Tibial nerve (tissue), 4 donors: ENCODE data around the gene GORASP2. TPM values are rescaled to one million over a fixed set of nuclear protein-coding genes. Genes with fewer than 3 reads are reported as not detected.

Source experiments
- DNase-seq, 2 donors: peaks; one replicate each; pipeline ENCODE4 v3.0.0-alpha.2; 2019; ENCODE audit warnings: low spot score in 2 of 2
- H3K27ac ChIP-seq, 4 donors: fragments of 200-600 bp; sonication (generic) in 3 of 4; one replicate each; pipeline ENCODE4 v1.5.1; 2017 to 2019; ENCODE audit warnings: mild to moderate bottlenecking in 1 of 4
- H3K27me3 ChIP-seq, 2 donors: fragments of 200-600 bp; sonication (generic) in 1 of 2; one replicate each; pipeline versions ENCODE4 v1.5.1 to v1.6.0; 2017 to 2019
- H3K36me3 ChIP-seq, 3 donors: fragments of 200-600 bp; sonication (generic); one replicate each; pipeline ENCODE4 v1.5.1; 2018 to 2019
- H3K4me1 ChIP-seq, 4 donors: fragments of 200-600 bp; sonication (generic) in 3 of 4; one replicate each; pipeline ENCODE4 v1.5.1; 2017 to 2019
- H3K4me3 ChIP-seq, 4 donors: fragments of 200-600 bp; sonication (generic) in 3 of 4; one replicate each; pipeline ENCODE4 v1.5.1; 2017 to 2019; ENCODE audit warnings: mild to moderate bottlenecking in 1 of 4, moderate library complexity in 1 of 4
- H3K9me3 ChIP-seq, 4 donors: fragments of 200-600 bp; sonication (generic) in 3 of 4; one replicate each; pipeline ENCODE4 v1.5.1; 2017 to 2019
- EP300 ChIP-seq, 2 donors: sonication (generic); formaldehyde crosslinking; IDR thresholded peaks; one replicate each; pipeline ENCODE4 v1.6.1; 2017; ENCODE audit warnings: antibody characterized with exemption in 2 of 2, mild to moderate bottlenecking in 1 of 2
- POLR2A ChIP-seq, 2 donors: fragments of 450-650 bp; IDR thresholded peaks; one replicate each; pipeline ENCODE4 v1.6.1; 2017; ENCODE audit warnings: antibody characterized with exemption in 2 of 2, mild to moderate bottlenecking in 2 of 2, moderate library complexity in 2 of 2
- WGBS, 2 donors: methylation state at CpG; one replicate each; pipeline ENCODE4 v1.1.5; 2018; 5-methylcytosine and 5-hydroxymethylcytosine counted together
- total RNA-seq, 4 donors: library from RNA; depleted of rRNA; stranded (reverse); fragments of >200 nt; gene quantifications; one replicate each; pipeline ENCODE4 v1.1.0, GENCODE V29; 2016
- TF ChIP-seq, protein P1 (sequence below), 5 experiments: fragments of 200-600 bp in 3 of 5; fragments of 450-650 bp in 2 of 5; sonication (generic) in 3 of 5; IDR thresholded peaks; one replicate each; pipeline ENCODE4 v1.5.1; 2016 to 2019; ENCODE audit warnings: antibody characterized with exemption in 5 of 5, mild to moderate bottlenecking in 3 of 5, moderate library complexity in 2 of 5

The GORASP2 gene
- total RNA-seq, 4 donors from 2014 or later, result 22.2 to 35.4 (median 27.4) TPM

DNA sequence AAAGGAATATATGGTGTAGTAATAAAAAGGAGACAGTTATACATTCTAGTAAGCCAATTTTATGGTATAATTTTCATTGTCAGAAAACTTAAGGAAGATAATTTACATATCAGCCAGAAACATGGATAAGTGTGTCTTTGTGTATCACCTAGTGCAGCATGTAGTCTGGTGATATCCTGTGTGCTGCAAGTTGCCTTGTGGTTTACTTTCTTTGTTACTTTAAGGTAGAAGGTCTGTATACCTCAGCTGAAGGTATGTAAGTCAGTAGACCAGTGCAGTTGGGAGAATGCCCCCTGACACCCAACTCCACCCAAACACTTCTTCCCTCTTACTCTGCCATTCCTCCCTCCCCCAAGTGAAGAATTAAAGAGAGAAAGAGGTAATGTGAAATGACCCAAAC, 11.0 kb downstream of the GORASP2 start:
- no peak overlapping the region for H3K27ac ChIP-seq
- H3K4me3 ChIP-seq, result no peak overlapping the region
- no peaks in the 10 kb centered on the region for H3K27me3 ChIP-seq
- H3K36me3 ChIP-seq, result peaks cover 0 to 9% (median 0%) of the 10 kb centered on the region in 3 donors
- no peak for DNase-seq
- H3K9me3 ChIP-seq, result no peaks in the 10 kb centered on the region
- H3K4me1 ChIP-seq, result peaks cover 0 to 56% (median 0%) of the 10 kb centered on the region in 4 donors
- TF ChIP-seq POLR2A (IDR thresholded peaks at IDR 0.05) (no peak), EP300 (IDR thresholded peaks at IDR 0.05) (no peak)
- TF ChIP-seq, protein P1, sequence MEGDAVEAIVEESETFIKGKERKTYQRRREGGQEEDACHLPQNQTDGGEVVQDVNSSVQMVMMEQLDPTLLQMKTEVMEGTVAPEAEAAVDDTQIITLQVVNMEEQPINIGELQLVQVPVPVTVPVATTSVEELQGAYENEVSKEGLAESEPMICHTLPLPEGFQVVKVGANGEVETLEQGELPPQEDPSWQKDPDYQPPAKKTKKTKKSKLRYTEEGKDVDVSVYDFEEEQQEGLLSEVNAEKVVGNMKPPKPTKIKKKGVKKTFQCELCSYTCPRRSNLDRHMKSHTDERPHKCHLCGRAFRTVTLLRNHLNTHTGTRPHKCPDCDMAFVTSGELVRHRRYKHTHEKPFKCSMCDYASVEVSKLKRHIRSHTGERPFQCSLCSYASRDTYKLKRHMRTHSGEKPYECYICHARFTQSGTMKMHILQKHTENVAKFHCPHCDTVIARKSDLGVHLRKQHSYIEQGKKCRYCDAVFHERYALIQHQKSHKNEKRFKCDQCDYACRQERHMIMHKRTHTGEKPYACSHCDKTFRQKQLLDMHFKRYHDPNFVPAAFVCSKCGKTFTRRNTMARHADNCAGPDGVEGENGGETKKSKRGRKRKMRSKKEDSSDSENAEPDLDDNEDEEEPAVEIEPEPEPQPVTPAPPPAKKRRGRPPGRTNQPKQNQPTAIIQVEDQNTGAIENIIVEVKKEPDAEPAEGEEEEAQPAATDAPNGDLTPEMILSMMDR (IDR thresholded peaks at IDR 0.05), result no peak

DNA sequence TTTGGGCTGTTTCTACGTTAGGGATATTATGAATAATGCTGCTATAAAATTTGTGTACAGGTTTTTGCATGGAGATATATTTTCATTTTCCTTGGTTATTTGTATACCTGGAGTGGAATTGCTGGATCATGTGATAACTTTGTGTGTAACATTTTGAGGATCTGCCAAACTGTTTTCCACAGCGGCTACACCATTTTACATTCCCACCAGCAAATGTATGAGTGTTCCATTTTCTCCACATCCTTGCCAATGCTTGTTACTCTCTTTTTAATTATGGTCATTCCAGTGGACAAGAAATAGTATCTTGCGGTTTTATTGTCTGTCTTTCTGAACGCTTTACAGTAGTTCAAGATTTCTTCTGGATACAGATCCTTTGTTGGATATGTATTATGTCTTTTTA, 13.6 kb downstream of the GORASP2 start:
- H3K27ac ChIP-seq, result no peak overlapping the region
- H3K4me1 ChIP-seq, result peaks cover 0 to 49% (median 0%) of the 10 kb centered on the region in 4 donors
- H3K27me3 ChIP-seq, result no peaks in the 10 kb centered on the region
- TF ChIP-seq, protein P1 (IDR thresholded peaks at IDR 0.05), result no peak
- TF ChIP-seq POLR2A (IDR thresholded peaks at IDR 0.05), result no peak
- TF ChIP-seq EP300 (IDR thresholded peaks at IDR 0.05), result no peak
- DNase-seq, result no peak
- H3K4me3 ChIP-seq, result no peak overlapping the region
- WGBS, 2 donors, result 79 to 80% methylated on average over 4 of the region's 4 CpGs
- H3K36me3 ChIP-seq, result no peaks in the 10 kb centered on the region
- H3K9me3 ChIP-seq, result no peaks in the 10 kb centered on the region

DNA sequence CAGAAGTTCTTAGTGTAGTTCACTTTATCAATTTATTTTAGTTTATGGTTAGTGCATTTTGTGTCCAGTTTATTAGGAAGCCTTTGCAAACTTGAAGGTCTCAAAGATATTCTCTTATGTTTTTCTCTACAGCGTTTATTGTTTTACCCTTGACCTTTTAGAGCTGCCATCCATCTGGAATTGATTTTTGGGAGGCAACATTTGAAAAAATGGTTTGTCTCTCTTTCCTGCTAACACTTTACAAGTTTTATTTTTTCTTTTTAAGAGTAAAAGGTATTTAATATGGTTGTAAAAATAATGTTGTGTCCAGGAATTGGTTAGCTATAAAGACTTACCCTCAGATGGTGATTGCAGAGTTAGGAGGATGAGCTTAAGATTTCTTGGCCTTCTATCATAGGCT, 14.0 kb downstream of the GORASP2 start:
- Histone ChIP-seq H3K36me3 (no peaks in the 10 kb centered on the region), H3K4me1 (peaks cover 0 to 45% (median 0%) of the 10 kb centered on the region in 4 donors), H3K27me3 (no peaks in the 10 kb centered on the region), H3K4me3 (no peak overlapping the region), H3K27ac (no peak overlapping the region), H3K9me3 (no peaks in the 10 kb centered on the region)
- no peak for TF ChIP-seq EP300 (IDR thresholded peaks at IDR 0.05)
- no peak for TF ChIP-seq POLR2A (IDR thresholded peaks at IDR 0.05)
- TF ChIP-seq, protein P1 (IDR thresholded peaks at IDR 0.05), result no peak
- 47 to 48% methylated on average over 1 of the region's 1 CpG for WGBS, 2 donors
- DNase-seq, result no peak

DNA sequence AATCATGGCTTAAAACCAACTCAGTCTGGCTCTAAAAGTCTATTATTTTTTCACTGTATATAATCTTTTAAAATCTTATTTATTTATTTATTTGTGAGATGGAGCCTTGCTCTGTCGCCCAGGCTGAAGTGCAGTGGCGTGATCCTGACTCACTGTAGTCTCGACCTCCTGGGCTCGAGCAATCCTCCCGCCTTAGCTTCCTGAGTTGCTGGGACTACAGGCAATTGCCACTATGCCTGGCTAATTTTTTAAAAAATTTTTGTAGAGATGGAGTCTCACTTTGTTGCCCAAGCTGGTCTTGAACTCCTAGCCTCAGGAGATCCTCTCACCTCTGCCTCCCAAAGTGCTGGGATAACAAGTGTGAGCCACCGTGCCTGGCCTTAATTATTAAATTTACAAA, 14.5 kb downstream of the GORASP2 start:
- no peak for DNase-seq
- H3K27ac ChIP-seq, result no peak overlapping the region
- H3K4me3 ChIP-seq, result no peak overlapping the region
- TF ChIP-seq POLR2A (IDR thresholded peaks at IDR 0.05), result no peak
- TF ChIP-seq, protein P1 (IDR thresholded peaks at IDR 0.05), result no peak
- TF ChIP-seq EP300 (IDR thresholded peaks at IDR 0.05), result no peak
- WGBS, 2 donors, result 84 to 92% methylated on average over 5 to 6 of the region's 6 CpGs
- H3K36me3 ChIP-seq, result no peaks in the 10 kb centered on the region
- no peaks in the 10 kb centered on the region for H3K27me3 ChIP-seq
- H3K9me3 ChIP-seq, result no peaks in the 10 kb centered on the region
- H3K4me1 ChIP-seq, result peaks cover 0 to 40% (median 0%) of the 10 kb centered on the region in 4 donors

DNA sequence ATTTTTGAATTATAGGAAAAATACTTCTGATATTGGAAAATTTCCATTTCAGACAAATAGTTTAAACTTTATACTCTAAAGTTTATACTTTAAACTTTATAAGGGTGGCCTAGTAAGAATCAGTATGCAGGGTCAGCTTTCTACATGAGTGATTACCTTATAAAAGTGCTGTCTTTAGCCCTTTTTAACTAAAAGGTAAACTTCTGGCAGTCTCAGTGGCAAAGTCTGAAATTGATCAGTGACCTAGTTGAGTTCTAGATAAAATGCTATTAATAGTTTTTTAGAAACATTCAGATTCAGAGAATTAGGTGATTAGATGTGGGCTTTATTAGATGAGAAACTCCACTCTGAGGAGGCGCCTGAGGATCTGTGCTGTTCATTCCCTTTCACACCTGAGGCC, 15.5 kb downstream of the GORASP2 start:
- Histone ChIP-seq H3K4me1 (peaks cover 0 to 30% (median 0%) of the 10 kb centered on the region in 4 donors), H3K36me3 (no peaks in the 10 kb centered on the region), H3K27me3 (no peaks in the 10 kb centered on the region), H3K9me3 (no peaks in the 10 kb centered on the region), H3K27ac (no peak overlapping the region), H3K4me3 (no peak overlapping the region)
- WGBS, 2 donors, result 92 to 97% methylated on average over 1 of the region's 1 CpG
- no peak for DNase-seq
- TF ChIP-seq POLR2A (IDR thresholded peaks at IDR 0.05), result no peak

DNA sequence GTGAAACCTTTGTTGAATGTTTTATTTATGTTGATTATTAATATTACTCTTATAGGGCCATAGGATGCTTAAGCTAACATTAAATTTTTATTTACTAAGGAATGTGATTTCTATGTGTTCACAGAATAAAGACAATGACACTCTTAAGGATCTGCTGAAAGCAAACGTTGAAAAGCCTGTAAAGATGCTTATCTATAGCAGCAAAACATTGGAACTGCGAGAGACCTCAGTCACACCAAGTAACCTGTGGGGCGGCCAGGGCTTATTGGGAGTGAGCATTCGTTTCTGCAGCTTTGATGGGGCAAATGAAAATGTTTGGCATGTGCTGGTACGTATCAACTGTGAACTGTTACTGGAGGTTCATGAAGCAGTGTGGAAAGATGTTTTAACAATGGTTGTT, 20.4 kb downstream of the GORASP2 start:
- no peak for DNase-seq
- Histone ChIP-seq H3K36me3 (peaks cover 0 to 43% (median 0%) of the 10 kb centered on the region in 3 donors), H3K27me3 (no peaks in the 10 kb centered on the region), H3K4me1 (no peaks in the 10 kb centered on the region), H3K27ac (no peak overlapping the region), H3K9me3 (no peaks in the 10 kb centered on the region), H3K4me3 (no peak overlapping the region)
- TF ChIP-seq EP300 (IDR thresholded peaks at IDR 0.05), result no peak
- TF ChIP-seq POLR2A (IDR thresholded peaks at IDR 0.05), result no peak
- TF ChIP-seq, protein P1 (IDR thresholded peaks at IDR 0.05), result no peak
- WGBS, 2 donors, result 76 to 78% methylated on average over 5 of the region's 5 CpGs
